ENCODE results near the gene DMRTC2. TPM values are rescaled to one million over a fixed set of nuclear protein-coding genes. Genes with fewer than 3 reads are reported as not detected.

Gene DMRTC2
- total RNA-seq, 1 donor from 2014 or later = not detected

DNA sequence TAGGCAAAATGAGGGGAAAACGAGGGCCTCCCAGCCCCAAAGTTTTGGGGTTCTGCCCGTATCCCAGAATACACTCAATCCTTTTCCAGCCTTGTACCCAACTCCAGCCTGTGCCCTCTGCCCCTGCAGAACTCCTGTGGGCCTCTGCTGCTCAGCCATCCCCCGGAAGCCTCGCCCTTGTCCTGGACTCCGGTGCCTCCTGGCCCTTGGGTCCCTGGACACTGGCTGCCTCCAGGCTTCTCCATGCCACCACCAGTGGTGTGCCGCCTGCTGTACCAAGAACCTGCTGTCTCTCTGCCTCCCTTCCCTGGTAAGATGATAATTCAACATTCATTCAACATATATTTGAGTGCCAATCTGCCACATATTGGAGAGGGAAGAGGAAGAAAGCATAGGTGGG, 3.8 kb downstream of the DMRTC2 start:
- H3K36me3 Mint-ChIP-seq (ENCODE audit: low read depth, unreplicated experiment) = no peaks in the 10 kb centered on the region
- H3K4me3 Mint-ChIP-seq (ENCODE audit: unreplicated experiment) = no peak overlapping the region
- H3K27ac ChIP-seq (ENCODE audit: low read depth, low read length) = no peak overlapping the region
- no peaks in the 10 kb centered on the region for H3K9me3 ChIP-seq (ENCODE audit: insufficient read depth, low read depth, low read length)
- no peaks in the 10 kb centered on the region for H3K36me3 ChIP-seq (ENCODE audit: insufficient read depth, low read length)
- H3K27me3 ChIP-seq (ENCODE audit: insufficient read depth, low read length) = peaks cover 20% of the 10 kb centered on the region
- no peaks in the 10 kb centered on the region for H3K4me1 Mint-ChIP-seq (ENCODE audit: low read depth, unreplicated experiment)
- no peaks in the 10 kb centered on the region for H4K20me1 ChIP-seq (ENCODE audit: insufficient read depth, low read length)
- peaks cover 46% of the 10 kb centered on the region for H3K27me3 Mint-ChIP-seq (ENCODE audit: low read depth, unreplicated experiment)
- no peak for FAIRE-seq
- no peaks in the 10 kb centered on the region for H3K9me3 Mint-ChIP-seq (ENCODE audit: unreplicated experiment)
- no peak overlapping the region for H3K4me2 ChIP-seq (ENCODE audit: low read length)
- TF ChIP-seq EZH2 (IDR thresholded peaks at IDR 0.05; ENCODE audit: insufficient read depth, low read length) = no peak
- no peak for TF ChIP-seq CTCF (IDR thresholded peaks at IDR 0.05; ENCODE audit: insufficient read depth, low read depth, low read length)
- no peak overlapping the region for H3K4me3 ChIP-seq (ENCODE audit: insufficient read depth, low read depth, low read length)
- DNase-seq (ENCODE audit: low read depth) = no peak
- H2AFZ ChIP-seq (ENCODE audit: low read depth, low read length) = no peak overlapping the region
- H3K27ac Mint-ChIP-seq (ENCODE audit: unreplicated experiment) = no peak overlapping the region
- H3K9ac ChIP-seq (ENCODE audit: low read length) = no peak overlapping the region
- H3K4me1 ChIP-seq (ENCODE audit: insufficient read depth, low read length) = no peaks in the 10 kb centered on the region
- no peaks in the 10 kb centered on the region for H3K79me2 ChIP-seq (ENCODE audit: insufficient read depth, low read length)

DNA sequence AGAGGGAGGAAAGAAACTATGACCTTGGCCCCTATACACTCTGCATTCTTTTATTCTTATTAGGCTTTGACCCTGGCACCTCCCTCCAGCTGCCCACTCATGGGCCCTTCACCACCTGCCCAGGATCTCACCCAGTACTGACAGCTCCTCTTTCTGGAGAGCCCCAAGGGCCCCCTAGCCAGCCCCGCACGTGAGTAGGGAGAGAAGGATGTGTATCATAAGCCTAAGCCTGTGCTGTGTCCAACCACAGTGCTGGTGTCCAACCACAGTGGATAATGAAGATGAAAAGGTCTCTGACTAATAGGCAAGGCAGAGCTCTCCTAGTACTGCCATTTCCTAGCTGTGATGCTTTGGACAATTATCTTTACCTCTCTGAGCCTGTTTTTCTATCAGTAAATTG, 4.2 kb downstream of the DMRTC2 start:
- H3K36me3 Mint-ChIP-seq (ENCODE audit: low read depth, unreplicated experiment) = no peaks in the 10 kb centered on the region
- FAIRE-seq (no peak), DNase-seq (ENCODE audit: low read depth) (no peak)
- H3K27ac Mint-ChIP-seq (ENCODE audit: unreplicated experiment) = no peak overlapping the region
- Histone ChIP-seq H3K27me3 (ENCODE audit: insufficient read depth, low read length) (peaks cover 24% of the 10 kb centered on the region), H3K4me3 (ENCODE audit: insufficient read depth, low read depth, low read length) (no peak overlapping the region), H3K9me3 (ENCODE audit: insufficient read depth, low read depth, low read length) (no peaks in the 10 kb centered on the region), H4K20me1 (ENCODE audit: insufficient read depth, low read length) (no peaks in the 10 kb centered on the region), H3K9ac (ENCODE audit: low read length) (no peak overlapping the region), H3K27ac (ENCODE audit: low read depth, low read length) (no peak overlapping the region), H2AFZ (ENCODE audit: low read depth, low read length) (no peak overlapping the region), H3K36me3 (ENCODE audit: insufficient read depth, low read length) (no peaks in the 10 kb centered on the region), H3K4me1 (ENCODE audit: insufficient read depth, low read length) (no peaks in the 10 kb centered on the region), H3K79me2 (ENCODE audit: insufficient read depth, low read length) (no peaks in the 10 kb centered on the region), H3K4me2 (ENCODE audit: low read length) (no peak overlapping the region)
- H3K4me1 Mint-ChIP-seq (ENCODE audit: low read depth, unreplicated experiment) = no peaks in the 10 kb centered on the region
- peaks cover 42% of the 10 kb centered on the region for H3K27me3 Mint-ChIP-seq (ENCODE audit: low read depth, unreplicated experiment)
- TF ChIP-seq CTCF (IDR thresholded peaks at IDR 0.05; ENCODE audit: insufficient read depth, low read depth, low read length) (no peak), EZH2 (IDR thresholded peaks at IDR 0.05; ENCODE audit: insufficient read depth, low read length) (no peak)
- H3K9me3 Mint-ChIP-seq (ENCODE audit: unreplicated experiment) = no peaks in the 10 kb centered on the region
- H3K4me3 Mint-ChIP-seq (ENCODE audit: unreplicated experiment) = no peak overlapping the region

DNA sequence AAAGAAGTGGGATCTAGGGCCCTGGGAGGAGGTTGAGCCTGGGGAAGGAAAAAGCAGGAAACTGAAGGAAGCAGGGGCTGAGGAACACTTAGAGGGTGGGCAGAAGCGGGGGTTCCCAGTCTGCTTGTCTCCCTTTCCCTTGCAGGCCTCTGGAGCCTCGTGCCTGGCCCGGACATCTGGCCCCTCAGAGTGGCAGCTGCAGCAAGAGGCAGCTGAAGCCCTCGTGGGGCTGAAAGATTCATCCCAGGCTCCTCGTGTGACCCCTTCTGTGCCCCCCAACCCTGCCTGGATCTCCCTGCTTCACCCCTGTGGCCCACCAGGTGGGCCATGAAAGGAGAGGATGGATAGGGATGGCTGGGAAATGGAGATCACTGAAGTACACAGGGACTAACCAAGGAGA, 5.5 kb downstream of the DMRTC2 start:
- TF ChIP-seq EZH2 (IDR thresholded peaks at IDR 0.05; ENCODE audit: insufficient read depth, low read length) (no peak), CTCF (IDR thresholded peaks at IDR 0.05; ENCODE audit: insufficient read depth, low read depth, low read length) (no peak)
- Histone ChIP-seq H3K27ac (ENCODE audit: low read depth, low read length) (no peak overlapping the region), H3K4me3 (ENCODE audit: insufficient read depth, low read depth, low read length) (no peak overlapping the region), H3K9me3 (ENCODE audit: insufficient read depth, low read depth, low read length) (no peaks in the 10 kb centered on the region), H4K20me1 (ENCODE audit: insufficient read depth, low read length) (no peaks in the 10 kb centered on the region), H3K4me1 (ENCODE audit: insufficient read depth, low read length) (no peaks in the 10 kb centered on the region), H3K4me2 (ENCODE audit: low read length) (no peak overlapping the region), H3K27me3 (ENCODE audit: insufficient read depth, low read length) (peaks cover 34% of the 10 kb centered on the region), H3K9ac (ENCODE audit: low read length) (no peak overlapping the region), H2AFZ (ENCODE audit: low read depth, low read length) (no peak overlapping the region), H3K79me2 (ENCODE audit: insufficient read depth, low read length) (no peaks in the 10 kb centered on the region), H3K36me3 (ENCODE audit: insufficient read depth, low read length) (no peaks in the 10 kb centered on the region)
- no peaks in the 10 kb centered on the region for H3K9me3 Mint-ChIP-seq (ENCODE audit: unreplicated experiment)
- no peak overlapping the region for H3K27ac Mint-ChIP-seq (ENCODE audit: unreplicated experiment)
- H3K36me3 Mint-ChIP-seq (ENCODE audit: low read depth, unreplicated experiment) = no peaks in the 10 kb centered on the region
- peaks cover 45% of the 10 kb centered on the region for H3K27me3 Mint-ChIP-seq (ENCODE audit: low read depth, unreplicated experiment)
- DNase-seq (ENCODE audit: low read depth) = no peak
- no peaks in the 10 kb centered on the region for H3K4me1 Mint-ChIP-seq (ENCODE audit: low read depth, unreplicated experiment)
- H3K4me3 Mint-ChIP-seq (ENCODE audit: unreplicated experiment) = no peak overlapping the region
- no peak for FAIRE-seq
